Stimulated activated effector memory CD8-positive, alpha-beta T cell treated with anti-CD3 and anti-CD28 coated beads, Interleukin-12 subunit alpha, Interleukin-12 subunit beta, amount 100 ng/mL, for 72 hours (primary cell): ENCODE results near the gene DTX4.

ENCODE experiments used
- ATAC-seq: fragments of 150-1000 bp; cut with Tn5 transposase; 2 replicates; pipeline ENCODE4 v1.10.0; 2021
- DNase-seq, 2 donors: peaks; one replicate each; pipeline ENCODE4 v3.0.0; 2021 to 2022; ENCODE audit warnings: low spot score in 2 of 2
- H3K27ac Mint-ChIP-seq: one replicate; pipeline ENCODE4 v1.8.0; 2022; ENCODE audit warnings: mild to moderate bottlenecking, mixed read lengths
- H3K36me3 Mint-ChIP-seq: one replicate; pipeline ENCODE4 v1.8.0; 2022; ENCODE audit warnings: mild to moderate bottlenecking, mixed read lengths
- H3K4me1 Mint-ChIP-seq: one replicate; pipeline ENCODE4 v1.8.0; 2022; ENCODE audit warnings: mixed read lengths
- H3K4me3 Mint-ChIP-seq: one replicate; pipeline ENCODE4 v1.8.0; 2022; ENCODE audit warnings: mild to moderate bottlenecking, mixed read lengths
- H3K9me3 Mint-ChIP-seq: one replicate; pipeline ENCODE4 v1.8.0; 2022; ENCODE audit warnings: mixed read lengths

The DTX4 gene

GRCh38 chr11:59181746-59182456, 10.0 kb downstream of the DTX4 start:
- H3K27ac Mint-ChIP-seq, result no peak overlapping the region
- no peak overlapping the region for H3K4me3 Mint-ChIP-seq
- DNase-seq, result no peak
- H3K4me1 Mint-ChIP-seq, result peaks cover 5% of the 10 kb centered on the region
- ATAC-seq, result no peak
- peaks cover 5% of the 10 kb centered on the region for H3K36me3 Mint-ChIP-seq
- H3K9me3 Mint-ChIP-seq, result no peaks in the 10 kb centered on the region

DNA sequence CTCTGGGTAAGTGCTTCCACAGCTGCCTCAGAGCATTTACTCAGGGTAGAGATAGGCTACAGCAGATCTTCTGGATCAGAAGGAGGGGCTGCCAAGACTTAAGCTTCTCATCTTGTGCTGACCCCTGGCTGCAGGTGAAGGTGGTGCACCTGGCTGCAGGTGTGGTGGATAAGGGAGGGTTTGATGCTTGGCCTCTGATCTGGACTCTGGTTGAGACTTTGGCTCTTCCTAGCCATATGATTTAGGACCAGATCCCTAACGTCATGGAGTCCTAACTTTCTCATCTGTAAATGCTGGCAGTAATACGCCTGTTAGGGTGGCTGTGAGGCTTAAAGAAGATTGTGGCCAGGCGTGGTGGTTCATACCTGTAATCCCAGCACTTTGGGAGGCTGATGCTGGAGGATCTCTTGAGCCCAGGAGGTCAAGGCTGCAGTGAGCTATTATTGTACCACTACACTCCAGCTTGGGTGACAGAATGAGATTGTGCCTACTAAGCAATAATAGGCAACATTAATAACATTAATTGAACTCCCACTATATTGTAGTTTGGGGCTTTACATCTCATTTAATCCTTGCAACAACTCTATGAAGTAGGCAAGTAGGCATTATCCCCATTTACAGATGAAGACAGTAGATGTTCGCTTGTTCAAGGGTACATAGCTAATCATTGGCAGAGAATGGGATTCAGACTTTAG, 10.7 kb downstream of the DTX4 start:
- Mint-ChIP-seq H3K9me3 (no peaks in the 10 kb centered on the region), H3K4me3 (no peak overlapping the region), H3K27ac (no peak overlapping the region), H3K4me1 (peaks cover 5% of the 10 kb centered on the region), H3K36me3 (peaks cover 5% of the 10 kb centered on the region)
- DNase-seq (no peak), ATAC-seq (peak; percentile 14)

DNA sequence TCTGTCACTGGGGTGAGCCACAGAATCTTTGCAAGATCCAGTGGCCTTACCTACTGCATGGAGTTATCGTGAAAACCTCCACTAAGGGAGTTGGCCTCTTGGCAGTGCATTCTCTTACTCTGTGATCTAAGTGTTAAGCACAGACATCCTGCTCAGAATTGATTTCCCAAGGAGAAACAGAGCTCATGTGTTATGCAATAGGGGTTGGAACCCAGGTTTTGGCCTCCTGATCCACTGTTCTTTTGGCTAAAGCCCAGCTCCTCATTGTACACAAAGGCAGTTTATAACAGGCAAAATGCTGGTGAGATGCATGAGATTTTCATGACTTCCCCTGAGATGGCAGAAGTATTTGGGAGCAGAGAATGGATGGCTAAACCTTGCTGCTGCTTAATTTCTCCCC, 11.8 kb downstream of the DTX4 start:
- ATAC-seq, result no peak
- Mint-ChIP-seq H3K4me3 (no peak overlapping the region), H3K4me1 (peaks cover 5% of the 10 kb centered on the region), H3K27ac (no peak overlapping the region), H3K9me3 (no peaks in the 10 kb centered on the region), H3K36me3 (peaks cover 1% of the 10 kb centered on the region)
- no peak for DNase-seq

DNA sequence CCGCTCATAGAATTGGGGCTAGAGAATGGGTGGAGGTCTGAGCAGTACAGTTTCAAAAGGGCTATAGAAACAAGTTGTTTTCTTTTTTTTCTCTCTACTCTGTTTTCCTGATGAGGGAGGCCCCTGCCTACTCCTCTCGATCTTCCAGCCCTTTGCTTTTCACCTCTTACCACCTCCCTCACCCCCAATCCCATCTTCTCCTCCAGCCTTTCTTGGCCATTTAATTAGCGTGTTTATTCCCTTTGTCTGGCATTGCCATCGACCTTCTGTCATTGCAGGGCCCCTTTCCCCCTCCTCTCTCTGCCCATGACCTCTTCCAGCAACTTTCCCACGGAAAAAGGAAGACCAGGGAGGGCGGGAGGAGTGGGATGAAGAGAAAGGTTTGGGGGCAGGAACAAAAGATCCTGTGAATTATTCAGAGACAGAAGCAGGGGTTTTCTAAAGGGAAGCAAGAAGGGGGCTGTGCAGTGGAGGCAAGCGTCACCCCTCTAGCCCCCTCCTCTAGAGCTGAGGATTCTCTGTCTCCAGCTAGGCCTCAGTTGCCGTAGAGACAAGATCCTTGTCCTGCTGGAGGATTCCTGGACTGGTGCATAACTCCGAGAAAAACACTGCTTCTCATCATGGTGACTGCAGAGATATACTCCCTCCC, 12.9 kb downstream of the DTX4 start:
- no peak for DNase-seq

GRCh38 chr11:59185386-59185945, 13.5 kb downstream of the DTX4 start:
- Mint-ChIP-seq H3K36me3 (no peaks in the 10 kb centered on the region), H3K27ac (no peak overlapping the region), H3K4me3 (no peak overlapping the region), H3K9me3 (no peaks in the 10 kb centered on the region), H3K4me1 (peaks cover 5% of the 10 kb centered on the region)
- ATAC-seq, result no peak
- no peak for DNase-seq

More for the DNA sequence above, 12.9 kb downstream of the DTX4 start:
- Mint-ChIP-seq H3K36me3 (no peaks in the 10 kb centered on the region), H3K27ac (no peak overlapping the region), H3K4me3 (no peak overlapping the region), H3K4me1 (peaks cover 5% of the 10 kb centered on the region), H3K9me3 (no peaks in the 10 kb centered on the region)
- no peak for ATAC-seq

DNA sequence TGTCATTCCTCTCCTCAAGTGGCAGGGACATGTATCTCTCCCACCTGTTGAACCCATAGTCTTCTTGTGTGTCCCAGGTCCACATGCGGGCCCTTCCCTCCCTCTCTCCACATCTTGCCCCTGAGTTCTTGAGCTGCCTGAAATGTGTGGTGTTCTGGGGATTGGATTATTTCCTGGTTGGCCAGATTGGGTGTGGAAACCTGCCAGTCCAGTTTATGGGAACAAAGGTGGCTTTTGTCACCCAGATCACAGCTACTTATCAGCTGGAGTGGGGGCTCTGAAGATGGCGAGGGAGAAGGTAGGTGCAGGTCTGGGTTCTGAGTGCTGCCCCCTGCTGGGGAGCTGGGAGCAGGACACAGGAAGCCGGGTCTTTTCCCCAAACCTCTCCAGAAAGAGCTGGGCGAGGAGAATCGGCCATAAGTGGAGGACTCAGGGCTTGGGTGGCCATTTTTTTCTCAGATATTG, 14.2 kb downstream of the DTX4 start:
- Mint-ChIP-seq H3K36me3 (no peaks in the 10 kb centered on the region), H3K4me1 (peaks cover 5% of the 10 kb centered on the region), H3K9me3 (no peaks in the 10 kb centered on the region), H3K27ac (no peak overlapping the region), H3K4me3 (no peak overlapping the region)
- ATAC-seq, result peak; percentile 77
- peak; percentile 41 to 72 for DNase-seq

DNA sequence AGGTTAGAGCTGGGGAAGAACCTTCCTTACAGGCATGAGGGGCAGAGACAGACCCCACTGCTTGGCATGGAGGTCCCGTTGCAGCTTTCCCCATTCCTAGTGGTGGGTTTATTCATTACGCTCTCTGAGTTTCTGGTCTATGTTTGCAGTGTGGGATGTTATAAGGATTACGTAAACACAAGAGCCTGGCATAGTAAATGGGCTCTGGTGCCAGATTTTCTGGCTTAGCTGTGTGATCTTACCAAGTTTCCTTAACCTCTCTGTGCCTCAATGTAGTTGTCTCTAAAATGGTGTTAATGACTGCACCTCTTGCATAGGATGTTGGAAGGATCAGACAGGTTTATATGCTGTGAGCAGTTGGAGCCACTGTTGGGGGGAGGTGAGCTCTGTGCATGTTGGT, 15.1 kb downstream of the DTX4 start:
- DNase-seq (no peak), ATAC-seq (no peak)
- H3K36me3 Mint-ChIP-seq, result no peaks in the 10 kb centered on the region
- H3K9me3 Mint-ChIP-seq, result no peaks in the 10 kb centered on the region
- H3K4me3 Mint-ChIP-seq, result no peak overlapping the region
- no peak overlapping the region for H3K27ac Mint-ChIP-seq
- peaks cover 5% of the 10 kb centered on the region for H3K4me1 Mint-ChIP-seq

GRCh38 chr11:59187587-59187986, 15.7 kb downstream of the DTX4 start:
- H3K9me3 Mint-ChIP-seq, result no peaks in the 10 kb centered on the region
- peaks cover 5% of the 10 kb centered on the region for H3K4me1 Mint-ChIP-seq
- no peak for ATAC-seq
- no peak overlapping the region for H3K27ac Mint-ChIP-seq
- H3K4me3 Mint-ChIP-seq, result no peak overlapping the region
- no peak for DNase-seq
- H3K36me3 Mint-ChIP-seq, result no peaks in the 10 kb centered on the region

- no peak for ATAC-seq
- Mint-ChIP-seq H3K4me1 (peaks cover 5% of the 10 kb centered on the region), H3K36me3 (no peaks in the 10 kb centered on the region), H3K27ac (no peak overlapping the region), H3K9me3 (no peaks in the 10 kb centered on the region), H3K4me3 (no peak overlapping the region)
- no peak for DNase-seq
These were observed 17.0 kb downstream of the DTX4 start for GRCh38 chr11:59188954-59189353.

- no peak for ATAC-seq
- H3K4me3 Mint-ChIP-seq, result no peak overlapping the region
- no peaks in the 10 kb centered on the region for H3K36me3 Mint-ChIP-seq
- H3K27ac Mint-ChIP-seq, result no peak overlapping the region
- no peaks in the 10 kb centered on the region for H3K9me3 Mint-ChIP-seq
- DNase-seq, result no peak
- H3K4me1 Mint-ChIP-seq, result peaks cover 5% of the 10 kb centered on the region
These were observed 18.1 kb downstream of the DTX4 start for GRCh38 chr11:59189986-59190385.

DNA sequence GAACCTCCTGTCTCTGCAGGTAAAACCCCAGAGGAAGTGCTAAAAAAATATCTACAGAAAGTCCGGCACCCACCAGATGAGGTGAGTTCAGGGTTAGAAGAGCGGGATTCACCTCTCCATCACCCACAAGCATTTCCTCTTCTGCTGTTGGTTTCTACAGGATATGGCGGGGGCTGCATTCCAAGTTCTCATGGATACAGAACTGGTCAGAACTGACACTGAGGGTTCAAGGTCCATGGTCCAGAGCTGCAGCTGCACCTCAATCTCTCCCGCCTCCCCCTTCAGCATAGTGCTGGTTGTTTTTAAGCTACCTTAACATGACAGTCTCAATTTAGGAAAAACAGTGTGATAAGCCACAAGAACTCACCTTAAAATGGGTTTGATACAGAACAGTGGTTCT, 19.2 kb downstream of the DTX4 start:
- ATAC-seq (no peak), DNase-seq (no peak)
- H3K36me3 Mint-ChIP-seq, result no peaks in the 10 kb centered on the region
- no peaks in the 10 kb centered on the region for H3K9me3 Mint-ChIP-seq
- peak overlapping the region; percentile 24 for H3K27ac Mint-ChIP-seq
- H3K4me1 Mint-ChIP-seq, result peaks cover 3% of the 10 kb centered on the region
- H3K4me3 Mint-ChIP-seq, result no peak overlapping the region

DNA sequence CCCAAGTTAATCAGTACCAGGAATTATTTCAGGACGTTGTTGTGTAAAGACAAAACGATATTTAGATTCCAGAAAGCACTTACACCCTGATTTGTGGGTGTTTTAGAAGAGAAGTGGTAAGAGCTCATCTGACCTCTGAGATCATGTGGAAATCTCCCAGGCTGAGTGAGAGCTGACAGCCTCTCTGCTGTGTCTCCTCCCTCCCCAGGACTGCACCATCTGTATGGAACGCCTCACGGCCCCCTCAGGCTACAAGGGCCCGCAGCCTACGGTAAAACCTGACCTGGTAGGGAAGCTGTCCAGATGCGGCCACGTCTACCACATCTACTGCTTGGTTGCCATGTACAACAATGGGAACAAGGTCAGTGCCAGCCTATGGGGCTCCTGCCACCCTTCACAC, 20.0 kb downstream of the DTX4 start:
- Mint-ChIP-seq H3K36me3 (no peaks in the 10 kb centered on the region), H3K27ac (no peak overlapping the region), H3K9me3 (no peaks in the 10 kb centered on the region), H3K4me1 (no peaks in the 10 kb centered on the region), H3K4me3 (no peak overlapping the region)
- ATAC-seq, result no peak
- no peak for DNase-seq

GRCh38 chr11:59192446-59193020, 20.6 kb downstream of the DTX4 start:
- H3K36me3 Mint-ChIP-seq, result no peaks in the 10 kb centered on the region
- H3K4me1 Mint-ChIP-seq, result no peaks in the 10 kb centered on the region
- DNase-seq (no peak), ATAC-seq (no peak)
- no peak overlapping the region for H3K27ac Mint-ChIP-seq
- H3K4me3 Mint-ChIP-seq, result no peak overlapping the region
- H3K9me3 Mint-ChIP-seq, result no peaks in the 10 kb centered on the region

DNA sequence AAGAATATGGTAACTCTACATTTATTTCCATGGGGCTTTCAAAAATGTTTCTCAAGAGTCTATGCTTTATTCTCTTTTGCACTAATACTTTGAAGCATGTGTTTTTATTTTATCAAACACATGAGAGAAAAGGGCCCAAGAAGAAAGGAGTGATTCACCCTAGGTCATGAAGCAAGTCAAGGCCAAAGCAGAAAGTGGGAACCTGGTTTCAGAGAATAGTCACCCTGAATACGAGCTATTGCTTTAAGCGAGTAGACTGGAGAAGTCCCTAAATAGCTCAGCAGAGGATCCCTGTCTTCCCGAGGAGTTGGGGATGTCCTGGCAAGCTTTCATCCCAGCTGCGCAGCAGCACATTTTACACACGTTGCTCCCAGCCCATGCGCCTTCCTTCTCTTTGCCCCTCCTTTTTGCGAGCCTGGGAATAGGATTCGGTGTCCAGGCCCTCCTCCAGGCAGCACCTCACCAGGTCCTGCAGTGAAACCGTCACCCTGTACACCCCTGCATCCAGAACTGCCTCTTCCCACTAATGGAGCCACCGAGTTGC, 21.7 kb downstream of the DTX4 start:
- ATAC-seq (no peak), DNase-seq (no peak)
- no peaks in the 10 kb centered on the region for H3K4me1 Mint-ChIP-seq
- H3K9me3 Mint-ChIP-seq, result no peaks in the 10 kb centered on the region
- H3K4me3 Mint-ChIP-seq, result no peak overlapping the region
- no peaks in the 10 kb centered on the region for H3K36me3 Mint-ChIP-seq
- H3K27ac Mint-ChIP-seq, result no peak overlapping the region

GRCh38 chr11:59195586-59195985, 23.7 kb downstream of the DTX4 start:
- Mint-ChIP-seq H3K9me3 (no peaks in the 10 kb centered on the region), H3K27ac (no peak overlapping the region), H3K36me3 (no peaks in the 10 kb centered on the region), H3K4me3 (no peak overlapping the region), H3K4me1 (peaks cover 8% of the 10 kb centered on the region)
- ATAC-seq (no peak), DNase-seq (no peak)
